PFSK-1 (cell line): ENCODE measurements around the gene MAPK8IP1.

Experiments
- FOXP2 ChIP-seq: optimal IDR thresholded peaks from 2 replicates; pipeline ENCODE3; 2011; ENCODE audit warnings: borderline replicate concordance, control low read depth, inconsistent platforms; ENCODE audit not compliant: insufficient read depth; ENCODE audit errors: extremely low read length, extremely low read depth
- POLR2AphosphoS5 ChIP-seq: IDR thresholded peaks from 2 replicates; pipeline ENCODE4 v1.6.1; 2012; ENCODE audit warnings: low read depth, mild to moderate bottlenecking, control low read depth, low read length, moderate library complexity
- REST ChIP-seq, 2 experiments: IDR thresholded peaks; 2 replicates each; pipeline versions ENCODE4 v1.6.1 to v1.8.0; 2011 to 2012; ENCODE audit warnings: low read depth in 2 of 2, low read length in 2 of 2, control low read depth in 1 of 2, inconsistent platforms in 1 of 2, mild to moderate bottlenecking in 1 of 2, moderate library complexity in 1 of 2; ENCODE audit not compliant: insufficient read depth in 1 of 2
- SIN3A ChIP-seq: IDR thresholded peaks from 2 replicates; pipeline ENCODE4 v1.6.1; 2012; ENCODE audit warnings: mild to moderate bottlenecking, low read length, moderate library complexity, borderline replicate concordance; ENCODE audit not compliant: insufficient read depth
- TAF1 ChIP-seq: IDR thresholded peaks from 2 replicates; pipeline ENCODE4 v1.6.1; 2012; ENCODE audit warnings: low read length, control low read depth, borderline replicate concordance; ENCODE audit not compliant: insufficient read depth

The MAPK8IP1 gene

DNA sequence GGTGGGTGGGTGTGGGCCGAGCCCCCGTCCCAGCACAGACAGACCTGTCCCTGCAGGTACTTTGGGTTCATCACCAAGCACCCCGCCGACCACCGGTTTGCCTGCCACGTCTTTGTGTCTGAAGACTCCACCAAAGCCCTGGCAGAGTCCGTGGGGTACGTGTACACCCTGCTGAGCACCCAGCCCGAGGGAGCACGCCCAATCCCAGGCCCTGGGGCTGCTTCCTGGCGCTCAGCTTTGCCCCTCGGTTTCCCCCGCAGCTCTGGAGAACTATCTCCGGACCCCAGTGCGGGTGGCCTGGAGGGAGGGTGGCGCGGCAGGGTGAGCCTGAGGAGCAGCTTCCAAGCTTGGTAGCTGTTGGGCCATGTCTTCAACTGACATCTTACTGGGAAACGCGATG, 19.6 kb downstream of the MAPK8IP1 start:
- TF ChIP-seq FOXP2, result no peak

- TF ChIP-seq POLR2AphosphoS5 (no peak), REST (IDR thresholded peaks at IDR 0.05; ENCODE audit: insufficient read depth in 1 of 2, low read depth in 2 of 2, low read length in 2 of 2) (no peak), FOXP2 (no peak)
These were observed 20.7 kb downstream of the MAPK8IP1 start for GRCh38 chr11:45906096-45906682.

DNA sequence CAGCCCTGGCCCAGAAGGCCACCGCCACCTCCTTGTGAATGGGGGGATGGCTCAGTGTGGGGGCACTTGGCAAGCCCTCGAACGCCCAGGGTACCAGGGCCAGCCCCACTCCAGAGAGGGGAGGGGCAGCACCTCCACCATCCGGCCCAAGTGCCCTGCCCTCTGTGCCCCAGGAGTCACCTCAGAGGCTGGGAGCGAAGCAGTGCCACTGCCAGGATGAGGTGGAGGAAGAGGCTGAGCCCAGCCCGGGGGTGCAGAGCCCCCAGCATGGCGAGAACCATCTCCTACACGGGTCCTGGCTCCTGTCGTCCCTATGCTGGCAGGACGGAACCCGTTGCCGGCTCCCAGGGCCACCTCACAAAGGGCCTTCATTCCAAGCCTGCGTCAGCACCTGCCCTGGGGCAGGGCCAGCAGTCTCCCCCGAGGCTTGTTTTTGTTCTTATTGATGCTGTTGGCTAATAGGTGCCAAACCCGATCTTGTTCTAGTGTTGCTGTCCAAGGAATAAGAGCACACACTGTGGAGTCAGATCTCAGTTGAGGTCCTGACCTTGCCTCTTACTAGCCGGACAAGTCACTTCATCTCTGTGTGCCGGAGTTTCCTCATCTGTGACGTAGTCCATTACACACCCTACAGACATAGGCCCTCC, 21.6 kb downstream of the MAPK8IP1 start, which contains the start of gene FREY1:
Gene FREY1 (minus strand): TSS at position 307 of the 647 bp plus-strand sequence. CDS start 26 bp downstream, at position 281.
- no peak for TF ChIP-seq TAF1

DNA sequence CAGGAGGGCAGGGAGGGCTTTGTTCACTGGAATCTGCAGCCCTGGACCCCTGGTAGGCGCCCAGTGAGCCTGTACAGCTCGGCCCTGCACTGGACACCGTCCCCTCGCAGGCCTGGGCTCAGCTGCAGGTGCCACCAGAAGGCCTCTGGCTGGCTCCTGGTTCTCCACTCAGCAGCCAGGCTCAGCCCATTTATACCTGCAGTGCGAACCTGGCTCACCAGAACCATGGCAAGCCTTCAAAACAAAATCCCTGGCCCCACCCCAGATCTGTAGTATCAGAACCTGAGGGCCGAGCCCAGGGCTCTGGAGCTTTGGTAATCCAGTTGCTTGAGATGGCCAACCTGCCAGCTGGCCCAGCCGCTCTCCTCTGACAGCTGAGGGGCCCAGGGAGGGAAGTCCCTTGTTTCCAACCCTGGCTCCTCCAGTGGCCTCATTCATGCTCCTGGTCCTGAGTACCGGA, 22.5 kb downstream of the MAPK8IP1 start:
- TF ChIP-seq SIN3A (no peak), TAF1 (no peak), POLR2AphosphoS5 (no peak; the same call in 1 of the 2 replicates), FOXP2 (no peak), REST (IDR thresholded peaks at IDR 0.05; ENCODE audit: insufficient read depth in 1 of 2, low read depth in 2 of 2, low read length in 2 of 2) (no peak)

DNA sequence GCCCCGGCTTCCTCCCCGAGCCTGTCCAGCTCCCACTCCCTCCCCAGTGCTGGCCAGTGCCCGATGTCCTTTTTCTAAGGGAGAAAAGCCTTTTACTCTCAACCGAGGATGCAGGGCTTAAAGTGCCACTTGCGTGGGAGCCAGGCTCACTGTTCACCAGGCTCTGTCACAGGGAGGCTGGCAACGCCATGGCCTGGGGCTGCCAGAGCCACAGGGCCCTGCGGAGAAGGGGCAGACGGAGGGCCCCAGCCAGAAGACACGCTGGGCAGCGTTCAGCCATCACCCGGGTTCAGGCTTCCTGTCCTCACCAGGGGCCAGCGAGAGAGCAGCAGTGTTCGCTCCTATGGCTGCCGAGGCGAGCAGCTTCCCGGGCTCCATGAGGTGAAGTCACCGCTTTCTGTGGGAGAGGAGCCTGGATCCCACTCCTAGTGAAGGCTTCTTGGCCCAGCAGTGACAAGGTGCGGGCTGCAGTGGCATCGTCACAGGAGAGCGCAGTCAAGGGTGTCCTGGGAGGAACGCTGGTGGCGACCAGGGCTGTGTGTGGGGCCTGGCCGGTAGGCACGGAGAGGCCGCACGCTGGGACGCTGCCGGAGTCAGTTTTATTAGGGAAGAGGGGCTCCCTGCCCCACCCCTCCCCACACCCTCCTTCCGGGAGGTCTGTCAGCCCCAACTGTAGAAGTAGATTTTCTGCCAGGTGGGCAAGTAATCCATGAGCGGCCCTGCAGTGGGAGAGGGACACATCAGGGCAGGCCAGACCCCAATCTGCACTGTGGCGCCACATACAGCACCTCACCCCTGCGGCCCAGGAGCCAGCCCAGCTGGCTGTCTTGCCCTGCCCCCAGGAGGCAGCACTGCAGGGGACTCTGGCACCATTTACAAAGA, 24.4 kb downstream of the MAPK8IP1 start:
- TF ChIP-seq SIN3A (no peak), TAF1 (no peak), POLR2AphosphoS5 (no peak), FOXP2 (no peak), REST (IDR thresholded peaks at IDR 0.05; ENCODE audit: insufficient read depth in 1 of 2, low read depth in 2 of 2, low read length in 2 of 2) (no peak)

DNA sequence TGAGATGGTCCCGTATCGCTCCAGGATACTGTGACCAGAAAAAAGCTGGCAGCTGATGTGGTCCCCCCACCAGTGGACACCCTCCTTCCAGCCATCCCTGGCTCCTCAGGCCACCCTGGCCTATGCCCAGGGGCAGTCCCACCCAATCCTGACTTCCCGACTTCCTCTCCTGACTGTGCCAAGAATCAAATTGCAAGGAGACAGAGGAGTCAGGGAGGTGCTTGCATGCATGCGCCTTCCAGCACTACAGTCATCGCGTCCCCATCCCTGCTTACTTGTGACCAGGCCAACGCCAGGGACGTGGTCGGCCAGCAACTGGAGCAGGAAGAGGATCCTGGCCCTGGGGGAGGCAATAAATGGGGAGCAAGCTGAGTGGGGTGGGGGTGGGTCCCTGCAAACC, 25.2 kb downstream of the MAPK8IP1 start:
- TF ChIP-seq FOXP2 (no peak), TAF1 (no peak), REST (IDR thresholded peaks at IDR 0.05; ENCODE audit: insufficient read depth in 1 of 2, low read depth in 2 of 2, low read length in 2 of 2) (no peak), SIN3A (no peak), POLR2AphosphoS5 (no peak)
